Kidney (tissue), 14 donors: ENCODE data around the gene FAM204A. TPM values are rescaled to one million over a fixed set of nuclear protein-coding genes. Genes with fewer than 3 reads are reported as not detected.

Experiments
- DNase-seq, 5 donors: peaks; one replicate each; pipeline ENCODE4 v3.0.0-alpha.2; 2013 to 2020
- FAIRE-seq: peaks from 2 replicates; lab custom pipeline; 2012; peaks lifted over from hg19 to GRCh38; lab: Jason Lieb, UNC
- H3K27ac ChIP-seq, 2 donors: one replicate each; pipeline ENCODE4 v1.7.0; 2013; ENCODE audit warnings: low read depth in 2 of 2, low read length in 2 of 2, inconsistent platforms in 1 of 2
- H3K27me3 ChIP-seq: one replicate; pipeline ENCODE4 v1.7.1; 2013; ENCODE audit warnings: low read length, inconsistent platforms; ENCODE audit not compliant: control insufficient read depth, insufficient read depth
- H3K36me3 ChIP-seq, 3 donors: one replicate each; pipeline versions ENCODE4 v1.7.0 to v1.7.1; 2013; ENCODE audit warnings: low read length in 3 of 3, control low read depth in 1 of 3, inconsistent platforms in 1 of 3; ENCODE audit not compliant: insufficient read depth in 3 of 3, control insufficient read depth in 2 of 3
- H3K4me1 ChIP-seq, 3 donors: one replicate each; pipeline versions ENCODE4 v1.7.0 to v1.7.1; 2013; ENCODE audit warnings: low read length in 3 of 3, inconsistent platforms in 1 of 3, low read depth in 1 of 3; ENCODE audit not compliant: control insufficient read depth in 2 of 3, insufficient read depth in 2 of 3
- H3K4me3 ChIP-seq, 3 donors: one replicate each; pipeline versions ENCODE4 v1.7.0 to v1.8.1; 2013; ENCODE audit warnings: low read length in 3 of 3, control low read depth in 1 of 3, inconsistent platforms in 1 of 3
- H3K9ac ChIP-seq, 3 donors: one replicate each; pipeline versions ENCODE4 v1.7.0 to v1.7.1; 2013; ENCODE audit warnings: low read length in 3 of 3, control low read depth in 1 of 3, inconsistent platforms in 1 of 3
- H3K9me3 ChIP-seq, 3 donors: one replicate each; pipeline versions ENCODE4 v1.7.0 to v1.7.1; 2013; ENCODE audit warnings: low read length in 3 of 3, control low read depth in 1 of 3, inconsistent platforms in 1 of 3; ENCODE audit not compliant: control insufficient read depth in 2 of 3, insufficient read depth in 1 of 3
- CTCF ChIP-seq: IDR thresholded peaks from 3 replicates; pipeline ENCODE4 v1.5.1; 2012; ENCODE audit warnings: mild to moderate bottlenecking, moderate library complexity, borderline replicate concordance; ENCODE audit not compliant: insufficient read depth; ENCODE audit errors: extremely low read depth
- intact Hi-C: fragments of 100-400 bp; cut with DNase I; formaldehyde crosslinking; loops from one replicate; pipeline ENCODE4 v1.11.1; 2022
- polyA plus RNA-seq: library from polyadenylated mRNA; stranded (reverse); fragments of 350-450 nt; fragmentation: Illumina TruSeq; extraction: RNeasy Lipid Tissue Mini Kit (QIAGEN cat#74804); gene quantifications from one replicate; pipeline ENCODE4 v1.2.3, GENCODE V29; 2014; ENCODE audit warnings: low read depth, low replicate concordance; ENCODE audit not compliant: insufficient read depth
- total RNA-seq: library from RNA; stranded (reverse); fragmentation: NEBNext Ultra II Directional; extraction: Animal tissue kit (Norgen Biotek cat#: 25700); gene quantifications from one replicate; pipeline ENCODE4 v1.2.1, GENCODE V29; 2021
- donor health status: control.
- donor health status: control.
- donor health status: control.
- donor health status: control.
- donor health status: control.
- donor health status: DM: yes; HTN: yes; CAD: no.
- donor health status: Normal renal cell carcinoma (clear cell type).

FAM204A gene
- total and polyA plus RNA-seq, 2 donors from 2014 or later: 40.2 to 70.6 TPM

DNA sequence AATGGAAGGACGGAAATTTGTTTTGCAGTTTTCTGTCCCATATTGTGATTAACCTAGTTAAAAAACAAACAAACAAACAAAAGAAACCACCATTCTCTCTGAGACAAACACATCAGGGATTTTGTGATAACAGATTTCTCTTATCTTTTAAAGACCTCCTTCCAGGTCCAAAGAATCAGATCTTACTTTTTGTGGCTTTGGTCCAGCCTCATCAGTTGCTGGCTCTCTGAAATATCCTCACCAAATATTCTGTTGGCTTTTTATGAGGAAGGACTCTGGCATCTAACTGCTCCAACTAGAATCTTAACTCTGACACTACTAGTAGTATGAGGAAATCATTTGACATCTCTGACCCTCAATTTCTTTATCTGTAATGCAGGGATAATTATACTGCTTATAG, 4.8 kb downstream of the FAM204A start:
- Histone ChIP-seq H3K27ac (no peak overlapping the region), H3K27me3 (no peaks in the 10 kb centered on the region), H3K9me3 (no peaks in the 10 kb centered on the region), H3K4me1 (peaks cover 0 to 13% (median 7%) of the 10 kb centered on the region in 3 donors), H3K4me3 (no peak overlapping the region), H3K9ac (no peak overlapping the region), H3K36me3 (peaks cover 8 to 23% (median 10%) of the 10 kb centered on the region in 3 donors)
- FAIRE-seq: no peak
- TF ChIP-seq CTCF: no peak
- no peak for DNase-seq
- intact Hi-C loops: no loop called here

DNA sequence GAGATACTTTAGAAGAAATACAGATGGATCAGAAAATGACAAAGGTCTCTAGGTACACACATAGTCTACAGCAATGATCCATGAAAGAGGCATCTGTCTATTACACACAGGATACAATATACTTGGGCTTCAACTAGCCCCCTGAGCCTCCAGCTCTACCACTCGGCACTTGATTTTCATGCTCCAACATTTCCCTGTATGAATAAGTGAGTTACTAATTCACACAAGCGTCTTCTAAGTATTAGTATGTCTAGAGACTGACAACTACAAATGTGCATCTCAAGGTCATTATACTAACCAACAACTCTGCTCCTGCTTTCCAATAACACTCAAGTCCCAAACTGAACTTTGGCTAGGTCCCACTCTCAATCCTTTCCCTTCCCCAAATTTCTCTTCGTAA, 8.3 kb downstream of the FAM204A start:
- Histone ChIP-seq H3K9ac (no peak overlapping the region), H3K36me3 (peaks cover 8 to 45% (median 17%) of the 10 kb centered on the region in 3 donors), H3K27ac (no peak overlapping the region), H3K9me3 (no peaks in the 10 kb centered on the region), H3K4me3 (no peak overlapping the region), H3K4me1 (peaks cover 0 to 4% (median 2%) of the 10 kb centered on the region in 3 donors), H3K27me3 (no peaks in the 10 kb centered on the region)
- intact Hi-C loops: no loop called here
- TF ChIP-seq CTCF: no peak
- FAIRE-seq: no peak
- no peak for DNase-seq

DNA sequence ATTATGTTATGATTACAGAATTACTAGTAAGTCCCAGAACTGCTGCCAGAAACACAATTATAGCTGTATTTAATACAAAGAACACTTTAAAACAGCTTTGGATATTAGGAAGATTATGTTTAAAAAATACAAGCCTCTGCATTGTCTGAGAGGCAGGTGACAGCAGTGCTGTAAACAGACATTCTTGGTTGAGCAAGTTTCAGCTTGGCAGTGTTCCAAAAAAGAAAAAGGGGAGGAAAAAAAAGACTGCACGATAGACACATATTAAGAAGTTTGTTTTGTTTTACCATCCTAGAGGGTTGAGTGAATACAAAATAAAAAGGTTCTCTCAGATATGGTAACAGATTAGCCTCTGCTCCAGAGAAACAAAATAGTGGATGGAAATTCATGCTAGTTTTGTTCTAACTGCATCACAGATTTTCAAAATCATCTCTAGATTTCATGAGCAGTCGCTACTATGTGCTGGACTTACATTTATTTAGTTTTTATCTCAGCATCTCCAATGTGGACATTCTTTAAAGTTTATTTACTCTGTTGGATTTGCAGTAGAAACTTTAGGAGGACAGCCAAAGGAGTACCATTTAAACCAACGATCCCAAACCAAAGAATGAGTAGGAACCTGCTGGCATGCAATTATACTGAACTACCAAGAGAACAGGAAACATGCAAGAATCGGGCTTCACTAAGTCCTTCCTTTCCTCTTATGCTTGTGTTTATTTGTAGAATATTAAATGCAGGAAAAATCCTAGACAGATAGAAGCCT, 9.0 kb downstream of the FAM204A start:
- TF ChIP-seq CTCF: no peak
- Histone ChIP-seq H3K36me3 (peaks cover 8 to 48% (median 21%) of the 10 kb centered on the region in 3 donors), H3K4me1 (peaks cover 0 to 4% (median 0%) of the 10 kb centered on the region in 3 donors), H3K9ac (no peak overlapping the region), H3K27ac (no peak overlapping the region), H3K9me3 (no peaks in the 10 kb centered on the region), H3K4me3 (no peak overlapping the region), H3K27me3 (no peaks in the 10 kb centered on the region)
- no peak for FAIRE-seq
- peak in 1 of 5 donors; percentile 46 for DNase-seq
- intact Hi-C loops: no loop called here
